Upper lobe of left lung (tissue), 6 donors: ENCODE results near the gene KCNC2. TPM values are rescaled to one million over a fixed set of nuclear protein-coding genes. Genes with fewer than 3 reads are reported as not detected.

Experiments used
- ATAC-seq, 2 donors: fragments of 200-7000 bp; cut with Tn5 transposase; one replicate each; pipeline ENCODE4 v1.9.1; 2022; ENCODE audit warnings: mild to moderate bottlenecking in 2 of 2, moderate library complexity in 2 of 2; ENCODE audit not compliant: low FRiP score in 2 of 2
- DNase-seq, 2 donors: peaks; one replicate each; pipeline ENCODE4 v3.0.0-alpha.2; 2019 to 2020
- H3K27ac ChIP-seq, 4 donors: fragments of 200-600 bp; sonication (generic); one replicate each; pipeline ENCODE4 v1.5.1; 2016 to 2019
- H3K27me3 ChIP-seq, 4 donors: fragments of 200-600 bp; sonication (generic); one replicate each; pipeline ENCODE4 v1.5.1; 2017 to 2019
- H3K36me3 ChIP-seq, 4 donors: fragments of 200-600 bp; sonication (generic); one replicate each; pipeline ENCODE4 v1.5.1; 2016 to 2019
- H3K4me1 ChIP-seq, 4 donors: fragments of 200-600 bp; sonication (generic); one replicate each; pipeline ENCODE4 v1.5.1; 2018 to 2019
- H3K4me3 ChIP-seq, 4 donors: fragments of 200-600 bp; sonication (generic); one replicate each; pipeline ENCODE4 v1.5.1; 2017 to 2019; ENCODE audit warnings: mild to moderate bottlenecking in 2 of 4, moderate library complexity in 1 of 4
- H3K9me3 ChIP-seq, 4 donors: fragments of 200-600 bp; sonication (generic); one replicate each; pipeline ENCODE4 v1.5.1; 2018 to 2019
- CTCF ChIP-seq, 6 experiments: fragments of 450-650 bp in 4 of 6; fragments of 200-600 bp in 2 of 6; sonication (generic) in 2 of 6; IDR thresholded peaks; one replicate each; pipeline ENCODE4 v1.5.1; 2016 to 2019; ENCODE audit warnings: antibody characterized with exemption in 6 of 6
- EP300 ChIP-seq, 4 donors: sonication (generic); formaldehyde crosslinking; IDR thresholded peaks; one replicate each; pipeline ENCODE4 v1.5.1; 2017; ENCODE audit warnings: antibody characterized with exemption in 4 of 4, control low read depth in 2 of 4
- POLR2A ChIP-seq, 4 donors: fragments of 450-650 bp; IDR thresholded peaks; one replicate each; pipeline ENCODE4 v1.5.1; 2016 to 2017; ENCODE audit warnings: antibody characterized with exemption in 4 of 4, mild to moderate bottlenecking in 2 of 4
- POLR2AphosphoS5 ChIP-seq, 2 donors: sonication (generic); formaldehyde crosslinking; IDR thresholded peaks; one replicate each; pipeline ENCODE4 v1.5.1; 2017; ENCODE audit warnings: antibody characterized with exemption in 2 of 2
- WGBS, 2 donors: methylation state at CpG; one replicate each; pipeline ENCODE4 v1.1.5; 2017 to 2018; 5-methylcytosine and 5-hydroxymethylcytosine counted together
- total RNA-seq, 6 donors: library from RNA; depleted of rRNA in 4 of 6; stranded (reverse); fragments of >200 nt in 4 of 6; gene quantifications; one replicate each; pipeline versions ENCODE4 v1.1.0 to v1.2.1, GENCODE V29; 2016 to 2021
- donor health status: DM: no; HTN: no; CAD: no; lungs with moderate emphysema.
- donor health status: DM: no; HTN: yes; CAD: no; lungs with severe emphysema.

KCNC2 gene
- not detected for total RNA-seq

GRCh38 chr12:75209812-75210138 lies at the start of gene KCNC2:
Gene KCNC2, minus strand, starts transcription at chr12:75209839.
- no peak for DNase-seq
- TF ChIP-seq POLR2AphosphoS5 (IDR thresholded peaks at IDR 0.05) (no peak), EP300 (IDR thresholded peaks at IDR 0.05) (no peak), POLR2A (IDR thresholded peaks at IDR 0.05) (no peak), CTCF (IDR thresholded peaks at IDR 0.05) (no peak)
- Histone ChIP-seq H3K27me3 (peaks cover 0 to 26% (median 12%) of the 10 kb centered on the region in 4 donors), H3K27ac (no peak within 1 kb of the TSS), H3K36me3 (no peaks in the 10 kb centered on the region), H3K4me3 (no peak within 1 kb of the TSS), H3K9me3 (peaks cover 0 to 4% (median 0%) of the 10 kb centered on the region in 4 donors), H3K4me1 (peaks cover 0 to 13% (median 0%) of the 10 kb centered on the region in 4 donors)
- no peak for ATAC-seq
- WGBS, 2 donors: 48 to 54% methylated on average over 3 of the region's 3 CpGs

DNA sequence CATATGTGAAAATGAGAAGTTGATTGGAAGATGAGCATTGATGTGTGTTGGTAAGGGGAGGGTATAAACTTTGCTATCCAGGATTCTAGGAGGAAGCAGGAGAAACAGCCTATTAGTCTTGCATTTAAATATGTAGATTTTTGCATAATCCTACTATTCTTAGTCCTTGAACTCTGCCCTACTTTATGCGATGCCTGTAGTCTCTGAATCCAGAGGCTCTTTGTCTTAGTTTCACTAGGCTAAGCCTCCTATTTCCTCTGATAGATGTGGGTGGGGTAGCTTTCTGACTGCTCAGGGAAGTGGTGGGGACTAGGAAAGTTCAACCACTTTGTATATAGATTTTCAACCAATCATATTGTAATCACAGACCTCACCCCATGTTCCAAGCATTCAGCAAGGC lies 49.5 kb upstream of the KCNC2 start:
- Histone ChIP-seq H3K4me3 (no peak overlapping the region), H3K27ac (no peak overlapping the region), H3K4me1 (no peaks in the 10 kb centered on the region), H3K9me3 (no peaks in the 10 kb centered on the region), H3K27me3 (no peaks in the 10 kb centered on the region), H3K36me3 (no peaks in the 10 kb centered on the region)
- no peak for TF ChIP-seq CTCF (IDR thresholded peaks at IDR 0.05)
- no peak for TF ChIP-seq EP300 (IDR thresholded peaks at IDR 0.05)
- no peak for TF ChIP-seq POLR2A (IDR thresholded peaks at IDR 0.05)
- no peak for TF ChIP-seq POLR2AphosphoS5 (IDR thresholded peaks at IDR 0.05)
- no peak for DNase-seq
- WGBS, 2 donors: 46 to 59% methylated on average over 1 of the region's 1 CpG
- no peak for ATAC-seq

DNA sequence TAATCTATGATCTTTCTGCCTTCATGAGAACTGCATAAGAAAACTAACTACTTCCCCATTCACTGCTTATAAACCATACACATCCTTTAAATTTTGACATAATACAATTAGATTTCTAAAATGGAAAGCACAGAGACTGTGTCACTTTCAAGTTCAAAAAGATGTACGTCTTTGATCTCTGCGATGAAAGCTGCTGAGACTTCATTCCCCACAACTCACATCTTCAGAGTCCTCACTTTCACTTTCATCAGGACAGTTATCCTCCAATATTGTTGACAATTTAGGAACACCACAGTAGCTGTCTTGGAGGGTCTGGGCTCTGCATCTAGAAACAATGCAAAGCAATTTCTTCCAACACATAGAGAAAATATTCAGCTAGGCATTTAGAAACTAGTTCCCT lies 47.9 kb upstream of the KCNC2 start:
- H3K36me3 ChIP-seq: no peaks in the 10 kb centered on the region
- H3K4me1 ChIP-seq: no peaks in the 10 kb centered on the region
- no peaks in the 10 kb centered on the region for H3K9me3 ChIP-seq
- H3K27me3 ChIP-seq: no peaks in the 10 kb centered on the region
- no peak for DNase-seq
- ATAC-seq: no peak
- 66 to 76% methylated on average over 2 of the region's 2 CpGs for WGBS, 2 donors
- H3K4me3 ChIP-seq: no peak overlapping the region
- no peak overlapping the region for H3K27ac ChIP-seq
- no peak for TF ChIP-seq POLR2A (IDR thresholded peaks at IDR 0.05)
- TF ChIP-seq CTCF (IDR thresholded peaks at IDR 0.05): no peak
- TF ChIP-seq EP300 (IDR thresholded peaks at IDR 0.05): no peak
- TF ChIP-seq POLR2AphosphoS5 (IDR thresholded peaks at IDR 0.05): no peak

- Histone ChIP-seq H3K4me3 (no peak overlapping the region), H3K36me3 (no peaks in the 10 kb centered on the region), H3K4me1 (no peaks in the 10 kb centered on the region), H3K27me3 (no peaks in the 10 kb centered on the region), H3K27ac (no peak overlapping the region), H3K9me3 (peaks cover 0 to 6% (median 0%) of the 10 kb centered on the region in 4 donors)
- no peak for ATAC-seq
- TF ChIP-seq CTCF (IDR thresholded peaks at IDR 0.05) (no peak), POLR2AphosphoS5 (IDR thresholded peaks at IDR 0.05) (no peak), EP300 (IDR thresholded peaks at IDR 0.05) (no peak), POLR2A (IDR thresholded peaks at IDR 0.05) (no peak)
- no peak for DNase-seq
These were observed 35.5 kb upstream of the KCNC2 start for GRCh38 chr12:75245108-75245507.

DNA sequence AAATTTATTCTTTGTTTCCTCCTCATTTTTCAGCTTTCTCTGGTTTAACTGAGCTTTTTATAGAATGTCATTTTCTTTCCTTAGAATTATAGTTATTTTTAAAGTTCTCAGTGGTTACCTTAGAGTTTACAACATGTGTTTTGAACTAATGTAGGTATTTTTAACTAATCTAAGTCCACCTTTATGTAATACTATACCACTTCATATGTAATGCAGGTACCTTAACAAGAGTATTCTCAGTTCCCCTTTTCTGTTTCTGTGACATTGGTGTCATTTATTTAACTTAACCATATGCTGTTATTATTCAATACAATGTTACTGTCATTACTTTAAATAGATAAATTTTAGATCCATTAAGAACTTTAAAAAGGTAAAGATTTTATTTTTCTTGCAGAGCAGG lies 30.3 kb upstream of the KCNC2 start:
- DNase-seq (no peak), ATAC-seq (no peak)
- Histone ChIP-seq H3K4me1 (no peaks in the 10 kb centered on the region), H3K4me3 (no peak overlapping the region), H3K27ac (no peak overlapping the region), H3K27me3 (no peaks in the 10 kb centered on the region), H3K36me3 (no peaks in the 10 kb centered on the region), H3K9me3 (peaks cover 0 to 6% (median 0%) of the 10 kb centered on the region in 4 donors)
- TF ChIP-seq POLR2A (IDR thresholded peaks at IDR 0.05) (no peak), CTCF (IDR thresholded peaks at IDR 0.05) (no peak), EP300 (IDR thresholded peaks at IDR 0.05) (no peak), POLR2AphosphoS5 (IDR thresholded peaks at IDR 0.05) (no peak)
